ENCODE measurements around the gene CRHR1.

CRHR1 gene

DNA sequence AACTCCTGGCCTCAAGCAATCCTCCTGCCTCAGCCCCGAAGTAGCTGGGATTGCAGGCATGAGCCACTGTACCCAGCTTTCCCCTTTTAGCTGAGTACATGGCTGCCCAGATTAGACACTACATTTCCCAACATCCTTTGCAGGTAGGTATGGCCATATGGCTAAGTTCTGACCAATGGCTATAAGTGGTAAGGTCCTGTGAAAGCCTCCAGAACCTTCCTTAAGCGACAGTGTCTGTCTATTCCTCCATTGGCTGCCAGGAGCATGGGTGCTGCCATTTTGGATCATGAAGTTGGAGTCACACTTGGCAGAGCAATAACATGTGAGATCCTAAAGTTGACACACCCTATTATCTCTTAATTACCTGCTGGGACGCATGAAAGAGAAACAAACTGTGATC lies 24.4 kb upstream of the CRHR1 start:
- DNase-seq, result no peak

DNA sequence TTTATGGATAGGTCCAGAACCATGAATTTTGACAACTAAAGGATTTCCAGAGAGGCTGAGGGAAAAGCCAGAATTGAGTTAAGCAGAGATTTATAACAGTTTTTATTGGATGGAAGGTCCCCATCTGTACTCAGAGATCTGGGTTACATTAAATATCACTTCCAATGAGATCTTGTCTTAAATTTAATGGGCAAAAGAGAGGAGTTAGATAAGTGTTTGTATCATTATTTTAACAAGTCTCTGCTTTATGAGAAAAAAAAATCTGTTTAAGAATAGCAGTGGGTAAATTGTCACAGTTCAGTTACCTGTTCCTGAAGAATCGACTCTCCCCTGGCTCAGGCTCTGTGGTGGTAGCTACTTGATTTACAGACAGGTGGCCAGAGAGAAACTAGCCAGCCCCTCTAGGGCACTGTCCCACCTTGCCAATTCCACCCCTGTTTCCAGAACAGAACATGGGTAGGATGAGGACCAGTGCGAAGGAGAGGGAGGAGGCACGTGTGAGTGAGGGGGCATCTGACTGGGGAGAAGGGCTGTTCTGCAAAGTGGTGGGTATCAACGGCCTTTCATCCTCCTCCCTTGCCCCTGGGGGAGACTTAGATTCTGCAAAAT lies 22.1 kb upstream of the CRHR1 start:
- DNase-seq, result no peak

DNA sequence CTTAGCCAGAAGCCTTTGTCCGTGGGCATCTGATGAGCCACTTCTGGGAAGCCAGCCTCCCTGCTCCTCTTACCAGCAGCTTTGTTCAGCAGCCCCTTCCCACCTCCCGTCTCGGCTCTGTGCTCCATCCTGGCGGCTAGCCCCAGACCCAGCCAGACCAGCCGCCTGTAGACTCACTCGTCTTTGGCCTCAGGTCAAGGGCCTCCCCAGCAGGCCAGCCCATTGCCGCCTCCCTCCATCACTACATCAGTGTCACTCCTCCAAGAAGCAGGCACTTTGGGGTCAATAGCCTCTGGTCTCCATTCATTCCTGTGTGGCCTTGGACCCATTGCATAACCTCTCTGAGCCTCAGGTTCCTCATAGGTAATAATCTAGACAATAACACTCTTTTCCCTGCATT lies 20.9 kb upstream of the CRHR1 start:
- no peak for DNase-seq

- DNase-seq, result no peak
Observed at GRCh38 chr17:45764479-45764878, 19.6 kb upstream of the CRHR1 start.

DNA sequence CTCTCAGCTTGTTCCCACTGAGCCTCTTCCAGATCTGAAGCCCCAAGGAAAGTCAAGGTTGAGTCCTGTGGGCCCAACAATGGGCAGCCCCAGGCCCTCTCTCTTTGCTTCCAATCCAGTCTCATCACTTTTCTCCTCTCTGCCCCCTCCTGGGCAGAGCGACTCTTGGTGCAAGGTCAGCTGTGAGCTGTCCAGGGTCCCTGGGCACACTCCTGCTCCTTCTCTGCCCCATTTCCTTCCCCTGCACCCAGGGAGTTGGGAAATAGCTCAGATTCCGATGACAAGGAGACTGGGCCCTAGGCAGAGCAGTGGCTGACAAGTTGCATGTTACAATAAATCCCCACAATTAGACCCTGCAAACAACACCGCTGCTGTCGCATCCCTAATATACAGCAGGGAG lies 16.1 kb upstream of the CRHR1 start:
- DNase-seq, result no peak

GRCh38 chr17:45770632-45771270 lies 13.4 kb upstream of the CRHR1 start:
- no peak for DNase-seq

DNA sequence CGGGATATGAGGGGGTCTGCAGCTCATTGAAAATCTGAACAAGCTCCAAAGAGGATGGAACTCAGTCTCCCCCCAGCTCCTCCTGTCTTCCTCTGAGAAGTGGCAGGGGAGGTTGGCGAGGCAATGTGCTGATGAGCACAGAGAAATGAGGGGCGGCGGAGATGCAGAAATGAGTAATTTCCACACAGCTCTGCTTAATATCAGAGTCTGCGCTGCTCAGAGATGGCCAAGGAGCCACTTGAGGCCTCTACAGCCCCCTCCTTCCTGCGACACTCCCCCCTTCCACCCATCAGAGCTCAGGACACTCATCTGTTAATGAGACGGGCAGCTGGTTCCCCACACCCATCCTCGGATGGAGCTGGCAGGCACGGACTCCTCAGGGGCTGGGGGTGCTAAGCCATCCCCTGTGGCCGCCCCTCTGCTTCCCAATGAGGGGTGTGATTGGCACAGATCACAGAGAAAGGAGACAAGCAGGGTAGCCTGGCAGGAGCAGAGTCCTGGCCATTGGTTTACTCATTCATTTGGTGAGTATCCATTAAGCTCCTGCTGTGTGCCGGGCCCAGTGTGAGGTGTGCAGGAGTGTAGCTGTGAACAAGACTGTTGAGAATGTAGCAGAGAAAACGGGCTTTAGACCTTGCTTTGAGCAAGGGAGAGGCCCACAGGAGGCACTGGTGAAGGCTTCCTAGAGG lies 12.7 kb upstream of the CRHR1 start:
- no peak for DNase-seq

- no peak for DNase-seq
Observed at GRCh38 chr17:45775148-45775547, 9.0 kb upstream of the CRHR1 start.

GRCh38 chr17:45775576-45776011 lies 8.5 kb upstream of the CRHR1 start:
- no peak for DNase-seq

DNA sequence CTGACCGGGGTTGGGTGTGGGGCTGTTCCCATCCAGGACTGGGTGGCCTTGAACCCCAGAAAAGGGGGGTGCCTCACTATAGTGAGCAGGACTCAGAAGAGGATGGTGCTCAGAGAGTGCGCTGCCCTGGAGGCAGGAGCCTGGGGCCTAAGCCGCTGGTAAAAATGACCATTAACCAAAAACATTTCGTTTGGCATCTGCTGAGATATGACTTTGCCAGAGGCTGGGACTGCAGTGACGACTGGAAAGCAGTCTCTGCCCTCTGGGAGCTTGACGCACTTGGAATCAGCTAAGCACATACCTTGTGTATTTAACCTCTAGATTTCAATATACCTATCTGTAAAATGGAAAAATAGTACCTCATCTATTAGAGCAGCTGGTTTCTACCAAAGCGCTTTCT lies 7.2 kb upstream of the CRHR1 start:
- DNase-seq, result no peak

DNA sequence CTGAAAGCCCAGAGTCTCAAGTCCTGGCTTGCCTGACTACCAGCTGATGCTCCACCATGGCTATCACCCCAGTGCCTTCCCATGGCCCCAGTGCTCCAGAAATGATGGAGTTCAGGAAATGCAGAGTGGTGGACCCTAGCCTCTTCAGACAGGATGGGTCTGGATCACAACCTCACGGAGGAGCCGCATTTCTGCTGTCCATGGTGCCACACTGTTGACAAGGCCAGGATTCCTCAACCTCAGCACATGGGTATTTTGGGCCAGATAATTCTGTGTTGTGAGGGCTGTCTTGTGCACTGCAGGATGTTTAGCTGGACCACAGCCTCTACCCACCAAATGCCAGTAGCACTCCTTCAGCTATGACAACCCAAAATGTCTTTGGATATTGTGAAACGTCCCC lies 6.7 kb upstream of the CRHR1 start:
- no peak for DNase-seq

- DNase-seq, result no peak
Observed at GRCh38 chr17:45780921-45781320, 3.2 kb upstream of the CRHR1 start.

- no peak for DNase-seq
Observed at GRCh38 chr17:45782889-45783592, 1.1 kb upstream of the CRHR1 start.

DNA sequence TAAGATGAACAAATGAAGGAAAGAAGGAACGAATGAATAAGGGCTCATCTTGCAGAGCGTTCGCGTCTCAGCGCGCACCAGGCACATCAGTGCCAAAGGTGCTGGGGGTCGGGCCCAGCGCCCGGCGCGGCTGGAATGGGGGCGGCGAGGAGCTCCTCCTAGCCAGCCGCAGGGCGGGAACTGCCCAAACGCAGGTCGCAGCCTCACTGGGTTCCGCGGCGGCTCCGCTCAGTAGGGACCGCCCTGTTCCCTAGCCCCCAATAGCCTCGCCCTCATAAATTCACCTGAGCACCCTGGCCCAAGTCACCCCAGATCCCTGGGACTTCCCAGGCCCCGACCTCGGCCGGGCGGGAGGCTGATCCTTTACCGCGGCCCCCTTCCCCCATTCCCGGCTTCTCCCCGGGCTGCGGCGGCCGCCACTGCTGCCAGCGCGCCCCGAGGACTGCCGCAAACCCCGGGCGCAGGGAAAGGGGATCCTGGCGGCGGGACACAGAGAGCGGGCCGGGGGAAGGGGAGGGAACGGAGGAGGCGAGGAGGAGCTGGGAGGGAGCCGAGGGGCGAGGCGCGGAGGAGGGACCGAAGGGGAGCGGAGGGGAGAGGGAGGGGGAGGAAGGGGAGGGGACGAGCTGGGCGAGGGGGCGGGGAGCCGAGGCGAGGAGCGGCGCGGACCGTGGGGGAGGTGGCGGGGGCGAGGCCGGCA lies 377 bp upstream of the CRHR1 start:
- no peak for DNase-seq

DNA sequence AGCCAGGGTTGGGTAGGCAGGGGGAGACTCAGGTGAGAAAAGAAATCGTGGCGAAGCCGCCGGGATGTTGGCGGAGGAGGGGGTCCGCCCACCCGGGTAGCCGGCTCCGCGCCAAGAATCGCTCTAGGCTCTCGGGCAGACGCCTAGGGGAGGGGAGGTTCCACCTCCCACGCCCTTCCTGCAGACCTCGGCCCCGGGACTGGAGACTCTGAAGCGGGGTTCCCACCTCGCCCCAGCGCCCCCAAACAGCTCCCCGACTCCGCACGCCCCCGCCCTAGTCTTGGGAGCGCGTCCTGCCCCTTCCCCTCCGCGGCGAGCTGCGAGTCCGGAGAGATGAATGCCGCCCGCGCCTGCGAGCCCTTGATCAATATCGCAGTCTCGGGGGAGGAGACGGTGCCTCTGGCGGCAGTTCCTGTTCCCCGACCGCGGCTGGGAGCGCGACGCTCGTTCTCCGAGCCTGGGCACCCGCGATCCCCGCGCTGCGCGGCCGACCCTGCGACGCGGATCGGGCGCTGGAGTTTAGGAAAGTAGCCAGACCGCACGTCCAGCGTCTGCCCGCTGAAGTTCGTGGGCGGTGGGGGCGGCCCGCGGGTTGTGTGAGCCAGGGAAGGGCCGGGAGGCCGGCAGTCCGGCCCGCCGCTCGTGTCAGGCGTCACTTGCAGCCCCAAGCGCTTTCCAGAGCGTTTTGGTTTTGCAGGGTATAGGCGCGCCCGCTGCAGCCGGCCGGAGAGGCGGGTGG lies 790 bp downstream of the CRHR1 start:
- peak; percentile 36 for DNase-seq

GRCh38 chr17:45785480-45786193 lies 1.5 kb downstream of the CRHR1 start:
- no peak for DNase-seq

DNA sequence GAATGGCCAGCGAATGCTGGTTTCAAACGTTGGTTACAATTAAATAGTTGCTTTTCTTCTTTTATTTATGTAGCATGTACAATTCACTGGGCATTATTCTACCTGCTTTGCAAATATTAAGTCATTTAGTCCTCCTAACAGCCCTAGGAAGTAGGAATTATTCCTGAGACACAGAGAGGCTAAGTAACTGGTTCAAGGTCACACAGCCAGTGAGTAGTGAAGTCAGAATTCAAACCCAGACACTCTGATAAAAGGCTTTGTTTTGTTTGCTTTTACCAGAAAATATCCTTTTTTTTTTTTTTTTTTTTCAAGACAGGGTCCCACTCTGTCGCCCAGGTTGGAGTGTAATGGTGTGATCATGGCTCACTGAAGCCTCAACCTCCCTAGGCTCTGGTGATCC lies 2.2 kb downstream of the CRHR1 start:
- no peak for DNase-seq

GRCh38 chr17:45787044-45787443 lies 2.9 kb downstream of the CRHR1 start:
- no peak for DNase-seq

GRCh38 chr17:45787656-45788055 lies 3.5 kb downstream of the CRHR1 start:
- DNase-seq, result no peak

DNA sequence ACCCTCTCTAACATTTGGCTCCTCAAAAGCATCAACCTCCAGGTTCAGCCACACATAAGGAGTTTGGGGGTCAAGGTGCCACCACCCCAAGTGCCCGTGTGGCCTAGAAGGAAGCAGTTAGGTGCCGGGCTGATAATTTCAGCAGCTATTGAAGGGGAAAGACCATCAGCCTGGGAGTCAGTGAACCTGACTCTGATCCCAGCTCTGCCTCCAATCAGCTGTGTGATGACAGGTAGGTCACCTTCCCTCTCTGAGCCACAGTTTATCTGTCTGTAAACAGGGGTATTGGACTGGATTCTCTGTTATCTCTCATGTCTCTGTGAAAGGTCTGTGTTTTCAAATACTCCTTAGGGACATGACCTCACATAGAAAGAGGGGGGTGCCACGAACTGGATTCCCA lies 3.9 kb downstream of the CRHR1 start:
- DNase-seq, result no peak

DNA sequence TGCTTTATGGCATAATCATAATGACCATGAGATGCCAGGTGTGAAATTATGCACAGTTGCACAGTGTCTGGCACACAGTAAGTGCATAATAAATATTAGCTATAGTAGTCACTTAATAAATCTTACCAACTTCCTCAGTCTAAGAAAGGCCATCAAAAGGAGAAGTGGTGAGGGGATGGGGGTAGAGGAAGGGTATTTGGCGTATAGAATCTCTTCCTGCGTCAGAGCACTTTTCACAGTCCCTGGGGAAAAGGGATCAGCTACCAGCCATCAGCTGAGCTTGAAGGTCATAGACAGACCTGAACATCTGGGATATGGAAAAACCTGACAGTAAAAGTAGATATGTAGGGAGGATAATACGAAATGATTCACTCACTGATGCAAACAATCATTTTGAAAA lies 5.8 kb downstream of the CRHR1 start:
- DNase-seq, result no peak
